Vagina (tissue), 2 donors: ENCODE results near the gene RUNX2. TPM values are rescaled to one million over a fixed set of nuclear protein-coding genes. Genes with fewer than 3 reads are reported as not detected.
A peak's percentile ranks its signal among the peaks of the same experiment; 100 is the strongest.

ENCODE experiments used
- DNase-seq, 2 donors: peaks; one replicate each; pipeline ENCODE4 v3.0.0-alpha.2; 2017; ENCODE audit errors: extremely low spot score in 2 of 2
- H3K27ac ChIP-seq: fragments of 200-600 bp; sonication (generic); one replicate; pipeline ENCODE4 v1.5.1; 2019
- H3K27me3 ChIP-seq: fragments of 200-600 bp; sonication (generic); one replicate; pipeline ENCODE4 v1.5.1; 2019
- H3K36me3 ChIP-seq, 2 donors: fragments of 200-600 bp; sonication (generic); one replicate each; pipeline ENCODE4 v1.5.1; 2017 to 2019
- H3K4me1 ChIP-seq: fragments of 200-600 bp; sonication (generic); one replicate; pipeline ENCODE4 v1.5.1; 2019
- H3K4me3 ChIP-seq, 2 donors: fragments of 200-600 bp; sonication (generic); 1 replicate in 1 of 2; 2 replicates in 1 of 2; pipeline ENCODE4 v1.5.1; 2016 to 2019
- H3K9me3 ChIP-seq: fragments of 200-600 bp; sonication (generic); one replicate; pipeline ENCODE4 v1.5.1; 2019
- CTCF ChIP-seq, 3 experiments: fragments of 450-650 bp in 2 of 3; fragments of 200-600 bp in 1 of 3; sonication (generic) in 1 of 3; IDR thresholded peaks; one replicate each; pipeline ENCODE4 v1.5.1; 2017 to 2019; ENCODE audit warnings: antibody characterized with exemption in 3 of 3, mild to moderate bottlenecking in 2 of 3, moderate library complexity in 2 of 3
- POLR2A ChIP-seq, 2 donors: fragments of 450-650 bp; IDR thresholded peaks; one replicate each; pipeline ENCODE4 v1.6.1; 2017; ENCODE audit warnings: antibody characterized with exemption in 2 of 2, mild to moderate bottlenecking in 2 of 2, moderate library complexity in 2 of 2
- POLR2AphosphoS5 ChIP-seq, 2 donors: sonication (generic); formaldehyde crosslinking; IDR thresholded peaks; one replicate each; pipeline ENCODE4 v1.9.0; 2017; ENCODE audit warnings: antibody characterized with exemption in 2 of 2, mild to moderate bottlenecking in 2 of 2, low read depth in 1 of 2; ENCODE audit not compliant: insufficient read depth in 1 of 2
- intact Hi-C: fragments of 100-400 bp; cut with DNase I; formaldehyde crosslinking; loops from one replicate; pipeline ENCODE4 v1.15.1; 2023
- total RNA-seq: library from RNA; depleted of rRNA; stranded (reverse); fragments of >200 nt; gene quantifications from one replicate; pipeline ENCODE4 v1.2.3, GENCODE V29; 2016

RUNX2 gene
- total RNA-seq, 1 donor from 2014 or later, result 13.0 TPM

- no peak for DNase-seq
- no peak for TF ChIP-seq POLR2A (IDR thresholded peaks at IDR 0.05)
- TF ChIP-seq POLR2AphosphoS5 (IDR thresholded peaks at IDR 0.05; ENCODE audit: insufficient read depth in 1 of 2, low read depth in 1 of 2), result no peak
- TF ChIP-seq CTCF (IDR thresholded peaks at IDR 0.05), result no peak
- H3K4me3 ChIP-seq, result no peak overlapping the region
- no peaks in the 10 kb centered on the region for H3K27me3 ChIP-seq
- intact Hi-C loops, result no loop called here
- H3K27ac ChIP-seq, result peak overlapping the region; percentile 30
- H3K4me1 ChIP-seq, result peaks cover 6% of the 10 kb centered on the region
- H3K9me3 ChIP-seq, result no peaks in the 10 kb centered on the region
- H3K36me3 ChIP-seq, result no peaks in the 10 kb centered on the region
Measured at GRCh38 chr6:45538641-45539547, 210.8 kb downstream of the RUNX2 start.

GRCh38 chr6:45540375-45540920 is 212.3 kb downstream of the RUNX2 start:
- Histone ChIP-seq H3K27ac (no peak overlapping the region), H3K27me3 (no peaks in the 10 kb centered on the region), H3K9me3 (no peaks in the 10 kb centered on the region), H3K4me1 (peaks cover 6% of the 10 kb centered on the region), H3K4me3 (no peak overlapping the region), H3K36me3 (no peaks in the 10 kb centered on the region)
- DNase-seq, result no peak
- intact Hi-C loops, result no loop called here
- TF ChIP-seq POLR2A (IDR thresholded peaks at IDR 0.05) (no peak), CTCF (IDR thresholded peaks at IDR 0.05) (no peak), POLR2AphosphoS5 (IDR thresholded peaks at IDR 0.05; ENCODE audit: insufficient read depth in 1 of 2, low read depth in 1 of 2) (no peak)

- Histone ChIP-seq H3K36me3 (no peaks in the 10 kb centered on the region), H3K27ac (no peak overlapping the region), H3K4me1 (peaks cover 6% of the 10 kb centered on the region), H3K9me3 (no peaks in the 10 kb centered on the region), H3K4me3 (no peak overlapping the region), H3K27me3 (no peaks in the 10 kb centered on the region)
- TF ChIP-seq POLR2AphosphoS5 (IDR thresholded peaks at IDR 0.05; ENCODE audit: insufficient read depth in 1 of 2, low read depth in 1 of 2), result no peak
- no peak for TF ChIP-seq POLR2A (IDR thresholded peaks at IDR 0.05)
- no peak for TF ChIP-seq CTCF (IDR thresholded peaks at IDR 0.05)
- no peak for DNase-seq
- intact Hi-C loops, result no loop called here
Measured at GRCh38 chr6:45541934-45542333, 213.8 kb downstream of the RUNX2 start.

- Histone ChIP-seq H3K27ac (no peak overlapping the region), H3K9me3 (no peaks in the 10 kb centered on the region), H3K36me3 (no peaks in the 10 kb centered on the region), H3K4me1 (peaks cover 6% of the 10 kb centered on the region), H3K4me3 (no peak overlapping the region), H3K27me3 (no peaks in the 10 kb centered on the region)
- DNase-seq, result no peak
- no peak for TF ChIP-seq POLR2AphosphoS5 (IDR thresholded peaks at IDR 0.05; ENCODE audit: insufficient read depth in 1 of 2, low read depth in 1 of 2)
- no peak for TF ChIP-seq CTCF (IDR thresholded peaks at IDR 0.05)
- no peak for TF ChIP-seq POLR2A (IDR thresholded peaks at IDR 0.05)
- intact Hi-C loops, result no loop called here
Measured at GRCh38 chr6:45543298-45544235, 215.4 kb downstream of the RUNX2 start.
